Dendritic cell treated with granulocyte-macrophage colony-stimulating factor and Interleukin-4, amounts not matched to agents 40 ng/mL and 50 ng/mL, for 4 days (primary cell): ENCODE data around the gene FBXL7.

Source experiments
- H3K27ac Mint-ChIP-seq: one replicate; pipeline ENCODE4 v1.8.0; 2022; ENCODE audit warnings: mild to moderate bottlenecking, mixed read lengths
- H3K27me3 Mint-ChIP-seq: one replicate; pipeline ENCODE4 v1.8.0; 2022; ENCODE audit warnings: mild to moderate bottlenecking, mixed read lengths
- H3K36me3 Mint-ChIP-seq: one replicate; pipeline ENCODE4 v1.8.0; 2022; ENCODE audit warnings: low read depth, mixed read lengths
- H3K4me1 Mint-ChIP-seq: one replicate; pipeline ENCODE4 v1.8.0; 2022; ENCODE audit warnings: low read depth, mixed read lengths
- H3K4me3 Mint-ChIP-seq: one replicate; pipeline ENCODE4 v1.8.0; 2022; ENCODE audit warnings: mild to moderate bottlenecking, moderate library complexity, mixed read lengths
- H3K9me3 Mint-ChIP-seq: one replicate; pipeline ENCODE4 v1.8.0; 2022; ENCODE audit warnings: mixed read lengths
- intact Hi-C: fragments of 100-400 bp; cut with micrococcal nuclease; formaldehyde crosslinking; loops from one replicate; pipeline ENCODE4 v1.15.0; 2022

The FBXL7 gene

DNA sequence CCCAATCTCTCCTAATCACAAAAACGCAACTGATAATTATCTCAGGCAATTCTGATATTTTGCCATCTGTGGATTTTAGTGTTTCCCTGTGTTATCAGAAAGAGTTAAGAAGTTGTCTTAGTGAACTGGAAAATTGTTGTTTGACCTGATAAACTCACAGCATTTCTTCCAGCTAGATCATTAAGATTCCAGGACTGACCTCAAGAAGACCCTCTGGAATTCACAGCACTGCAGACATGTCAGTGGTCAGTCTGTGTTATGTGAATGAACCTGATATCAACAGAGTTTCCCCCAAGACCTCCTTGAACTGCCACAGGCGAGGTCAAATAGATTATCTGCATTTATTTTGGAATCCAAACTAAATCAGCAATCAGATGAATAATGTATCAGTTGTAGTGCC is 174.7 kb downstream of the FBXL7 start:
- H3K27me3 Mint-ChIP-seq: no peaks in the 10 kb centered on the region
- H3K36me3 Mint-ChIP-seq: no peaks in the 10 kb centered on the region
- no peaks in the 10 kb centered on the region for H3K4me1 Mint-ChIP-seq
- H3K4me3 Mint-ChIP-seq: no peak overlapping the region
- H3K27ac Mint-ChIP-seq: no peak overlapping the region
- intact Hi-C loops: no loop called here
- H3K9me3 Mint-ChIP-seq: peaks cover 33% of the 10 kb centered on the region

DNA sequence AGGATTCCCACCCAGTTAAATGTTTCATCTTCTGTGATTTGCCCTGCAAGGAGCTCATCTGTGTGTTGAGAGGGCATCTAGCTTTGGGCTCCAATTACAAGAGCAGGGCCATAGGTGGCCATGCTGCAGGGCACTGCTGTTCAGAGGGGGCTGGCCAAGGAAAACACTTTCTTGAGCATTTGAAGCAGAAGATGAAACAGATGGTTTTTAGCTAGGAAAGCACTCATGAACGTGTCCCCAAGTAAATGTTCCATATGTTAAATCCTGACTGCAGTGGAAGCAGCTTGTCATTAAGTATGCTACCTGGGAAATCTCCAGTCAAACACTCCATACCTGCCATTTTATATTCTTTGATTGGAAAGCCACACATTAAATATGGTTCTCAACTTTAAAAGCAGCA is 176.6 kb downstream of the FBXL7 start:
- H3K27me3 Mint-ChIP-seq: no peaks in the 10 kb centered on the region
- H3K4me1 Mint-ChIP-seq: no peaks in the 10 kb centered on the region
- H3K4me3 Mint-ChIP-seq: no peak overlapping the region
- H3K9me3 Mint-ChIP-seq: peaks cover 16% of the 10 kb centered on the region
- no peak overlapping the region for H3K27ac Mint-ChIP-seq
- H3K36me3 Mint-ChIP-seq: no peaks in the 10 kb centered on the region
- intact Hi-C loops: no loop called here

DNA sequence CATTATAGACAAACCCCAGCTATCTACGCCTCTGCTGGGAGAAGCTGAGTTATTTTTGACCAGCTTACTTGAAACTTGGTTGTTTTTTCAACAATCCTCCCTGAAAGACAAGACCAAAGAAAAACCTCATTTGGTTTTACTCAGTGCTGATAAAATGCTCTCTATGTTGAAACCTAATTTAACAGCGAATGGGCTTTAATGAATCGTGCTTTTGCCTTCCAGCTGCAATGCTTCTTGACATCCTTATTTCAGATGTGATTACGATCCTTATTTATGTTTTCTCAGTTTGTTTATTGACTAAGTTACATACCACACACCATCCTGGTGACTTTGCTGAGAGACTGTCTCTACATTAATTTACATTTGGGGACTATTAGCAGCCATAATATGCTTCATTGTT is 179.2 kb downstream of the FBXL7 start:
- H3K27me3 Mint-ChIP-seq: no peaks in the 10 kb centered on the region
- intact Hi-C loops: no loop called here
- H3K4me3 Mint-ChIP-seq: no peak overlapping the region
- no peaks in the 10 kb centered on the region for H3K4me1 Mint-ChIP-seq
- H3K27ac Mint-ChIP-seq: no peak overlapping the region
- peaks cover 15% of the 10 kb centered on the region for H3K9me3 Mint-ChIP-seq
- no peaks in the 10 kb centered on the region for H3K36me3 Mint-ChIP-seq

DNA sequence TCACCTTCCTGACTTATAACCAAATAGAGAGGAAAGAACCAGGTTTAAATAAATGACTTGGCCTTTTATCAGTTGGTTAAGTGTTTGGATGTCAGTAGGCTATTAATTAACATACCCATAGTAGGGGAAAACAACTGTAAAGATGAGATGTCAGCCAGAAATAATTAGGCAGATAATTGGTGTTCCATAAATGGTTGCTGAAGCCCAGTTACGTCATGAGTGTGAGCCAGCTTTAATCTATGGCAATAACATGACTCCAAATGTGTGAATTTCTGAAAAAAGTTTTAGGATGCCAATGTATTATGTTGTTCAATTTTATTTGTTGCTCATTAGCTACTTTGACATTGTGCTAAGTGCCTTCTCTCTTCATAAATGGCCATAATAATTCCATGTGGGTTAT is 180.5 kb downstream of the FBXL7 start:
- H3K27ac Mint-ChIP-seq: no peak overlapping the region
- intact Hi-C loops: no loop called here
- H3K4me1 Mint-ChIP-seq: no peaks in the 10 kb centered on the region
- H3K9me3 Mint-ChIP-seq: peaks cover 15% of the 10 kb centered on the region
- no peaks in the 10 kb centered on the region for H3K36me3 Mint-ChIP-seq
- no peak overlapping the region for H3K4me3 Mint-ChIP-seq
- H3K27me3 Mint-ChIP-seq: no peaks in the 10 kb centered on the region

DNA sequence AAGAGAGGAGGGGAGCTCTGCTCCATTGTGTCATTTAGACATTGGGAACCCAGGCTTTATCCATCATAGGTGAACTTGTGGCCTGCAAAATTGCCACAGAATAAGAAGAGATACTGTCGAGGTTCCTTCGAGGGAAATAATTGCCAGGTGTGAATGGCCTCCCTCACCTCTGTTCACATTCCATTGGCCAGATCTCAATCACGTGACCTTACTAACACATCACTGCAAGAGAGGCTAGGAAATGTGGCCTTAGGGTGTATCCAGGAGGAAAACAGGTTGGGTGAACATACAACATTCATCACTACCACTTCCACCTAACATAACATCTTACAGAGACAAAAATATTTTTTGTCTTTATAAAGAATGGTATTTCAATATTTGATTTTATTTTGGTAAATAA is 182.1 kb downstream of the FBXL7 start:
- Mint-ChIP-seq H3K4me1 (no peaks in the 10 kb centered on the region), H3K27ac (no peak overlapping the region), H3K36me3 (no peaks in the 10 kb centered on the region), H3K9me3 (peaks cover 11% of the 10 kb centered on the region), H3K4me3 (no peak overlapping the region), H3K27me3 (no peaks in the 10 kb centered on the region)
- intact Hi-C loops: no loop called here

DNA sequence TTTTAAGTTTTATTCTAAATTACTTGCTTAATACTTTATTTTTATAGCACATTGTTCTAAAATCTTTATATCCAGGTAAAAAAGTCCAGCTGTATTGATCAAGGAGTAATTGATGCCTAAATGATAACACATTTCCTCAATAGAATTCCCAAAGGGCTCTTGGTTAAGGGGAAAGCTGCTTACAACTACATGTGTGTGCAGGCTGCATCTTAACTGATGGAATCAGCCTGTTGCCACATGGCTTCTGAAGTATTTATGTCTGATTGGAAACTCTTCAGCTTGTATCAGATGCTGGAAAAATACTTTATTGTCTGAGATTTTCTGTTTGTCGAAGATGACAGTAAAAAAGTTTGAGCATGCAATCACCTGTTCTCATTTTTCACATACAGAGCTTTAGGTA is 182.6 kb downstream of the FBXL7 start:
- intact Hi-C loops: no loop called here
- H3K4me1 Mint-ChIP-seq: no peaks in the 10 kb centered on the region
- H3K27ac Mint-ChIP-seq: no peak overlapping the region
- no peak overlapping the region for H3K4me3 Mint-ChIP-seq
- no peaks in the 10 kb centered on the region for H3K27me3 Mint-ChIP-seq
- H3K36me3 Mint-ChIP-seq: no peaks in the 10 kb centered on the region
- peaks cover 7% of the 10 kb centered on the region for H3K9me3 Mint-ChIP-seq

DNA sequence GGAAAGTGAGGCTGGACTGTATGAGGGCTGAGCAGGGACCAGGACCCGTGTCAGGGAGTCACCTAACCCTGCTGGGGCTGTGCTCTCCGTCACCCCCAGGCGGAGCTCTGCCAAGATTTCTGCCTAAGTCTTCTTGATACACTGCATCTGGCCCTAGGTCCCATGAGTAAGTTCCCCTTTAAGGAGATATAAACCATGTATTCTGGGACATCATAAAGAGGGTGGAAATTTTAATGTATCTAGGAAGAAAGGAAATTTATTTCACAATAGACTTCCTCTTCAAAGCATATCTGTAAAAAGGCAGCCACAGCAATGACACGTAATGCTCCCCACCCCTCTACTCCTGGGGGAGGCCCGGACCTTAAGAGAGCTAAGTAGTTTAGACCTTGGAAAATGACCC is 183.4 kb downstream of the FBXL7 start:
- intact Hi-C loops: no loop called here

DNA sequence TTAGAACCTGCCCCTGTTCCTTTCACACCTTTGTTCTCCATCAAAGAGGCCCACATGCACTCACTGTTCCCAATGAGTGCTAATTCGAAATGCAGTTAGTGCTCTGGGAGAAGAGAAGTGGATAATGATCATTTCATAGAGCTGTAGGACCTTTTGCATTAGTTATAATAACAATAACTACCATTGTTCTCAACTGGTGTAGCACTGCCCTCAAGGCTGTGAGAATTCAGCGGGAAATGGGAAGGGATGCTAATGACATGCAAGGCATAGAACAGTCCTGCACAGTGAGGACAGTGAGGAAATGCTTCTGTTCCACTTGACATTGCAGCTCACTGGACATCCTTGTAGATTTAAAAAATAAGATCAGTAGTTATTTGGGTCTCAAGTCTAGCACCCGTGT is 187.4 kb downstream of the FBXL7 start:
- H3K9me3 Mint-ChIP-seq: peaks cover 12% of the 10 kb centered on the region
- H3K4me3 Mint-ChIP-seq: no peak overlapping the region
- H3K27ac Mint-ChIP-seq: no peak overlapping the region
- H3K36me3 Mint-ChIP-seq: no peaks in the 10 kb centered on the region
- no peaks in the 10 kb centered on the region for H3K4me1 Mint-ChIP-seq
- intact Hi-C loops: no loop called here
- no peaks in the 10 kb centered on the region for H3K27me3 Mint-ChIP-seq

More for the DNA sequence above, 183.4 kb downstream of the FBXL7 start:
- Mint-ChIP-seq H3K9me3 (no peaks in the 10 kb centered on the region), H3K36me3 (no peaks in the 10 kb centered on the region), H3K27me3 (no peaks in the 10 kb centered on the region), H3K4me1 (no peaks in the 10 kb centered on the region), H3K27ac (no peak overlapping the region), H3K4me3 (no peak overlapping the region)

DNA sequence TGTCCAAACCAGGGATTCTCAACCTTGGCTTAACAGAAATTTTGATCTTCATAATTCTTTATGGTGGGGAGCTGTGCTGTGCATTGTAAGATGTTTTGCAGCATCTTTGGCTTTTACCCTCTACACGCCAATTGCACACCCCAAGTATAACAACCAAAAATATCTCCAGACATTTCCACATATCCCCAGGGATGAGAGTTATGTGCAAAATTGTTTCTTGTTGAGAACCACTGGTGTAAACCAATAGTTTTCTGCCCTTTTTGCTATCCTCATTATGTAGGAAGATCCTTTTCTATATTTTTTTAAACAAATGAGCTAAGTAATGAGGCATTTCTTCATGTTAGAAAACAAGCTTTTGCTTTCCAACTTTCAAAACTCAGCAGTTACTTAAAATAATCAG is 189.9 kb downstream of the FBXL7 start:
- H3K9me3 Mint-ChIP-seq: peaks cover 26% of the 10 kb centered on the region
- H3K36me3 Mint-ChIP-seq: no peaks in the 10 kb centered on the region
- no peak overlapping the region for H3K27ac Mint-ChIP-seq
- H3K4me3 Mint-ChIP-seq: no peak overlapping the region
- no peaks in the 10 kb centered on the region for H3K4me1 Mint-ChIP-seq
- intact Hi-C loops: no loop called here
- H3K27me3 Mint-ChIP-seq: no peaks in the 10 kb centered on the region

DNA sequence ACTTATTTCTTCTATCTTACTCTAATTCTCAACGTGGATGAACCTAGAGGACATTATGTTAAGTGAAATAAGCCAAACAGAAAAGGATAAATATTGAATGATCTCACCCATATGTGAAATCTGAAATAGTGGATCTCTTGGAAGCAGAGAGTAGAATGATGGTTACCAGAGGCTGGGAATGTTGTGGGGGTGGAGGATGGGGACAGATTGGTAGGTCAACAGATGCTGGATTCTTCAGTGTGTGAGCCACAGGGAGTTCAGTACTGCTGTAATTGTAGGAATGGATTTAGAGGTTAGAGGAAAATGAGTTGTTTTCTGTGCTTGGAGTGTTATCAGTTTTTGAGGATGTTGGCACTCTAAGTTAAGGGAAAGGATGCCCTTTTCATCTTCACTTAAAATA is 190.6 kb downstream of the FBXL7 start:
- Mint-ChIP-seq H3K27me3 (no peaks in the 10 kb centered on the region), H3K9me3 (peaks cover 26% of the 10 kb centered on the region), H3K4me1 (no peaks in the 10 kb centered on the region), H3K27ac (no peak overlapping the region), H3K4me3 (no peak overlapping the region), H3K36me3 (no peaks in the 10 kb centered on the region)
- intact Hi-C loops: no loop called here

DNA sequence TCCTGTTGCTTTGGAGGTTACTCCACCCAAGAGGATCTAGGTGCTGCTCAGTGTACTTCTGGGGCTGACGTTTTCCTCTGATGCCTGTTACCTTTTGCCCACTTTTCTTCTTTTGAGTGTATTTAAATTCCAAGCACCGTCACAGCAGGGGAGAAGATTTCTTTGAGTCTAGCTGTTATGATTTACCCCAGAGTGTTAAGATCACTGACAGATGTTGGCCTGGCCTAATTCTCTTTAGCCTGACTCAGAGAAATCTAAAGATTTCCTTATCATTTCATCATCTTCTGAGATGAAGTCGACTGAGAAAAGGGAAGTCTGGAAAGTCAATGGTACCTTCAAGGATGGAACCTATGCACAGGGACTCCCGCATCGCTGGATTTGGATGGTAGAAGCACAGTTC is 191.5 kb downstream of the FBXL7 start:
- Mint-ChIP-seq H3K27ac (no peak overlapping the region), H3K36me3 (no peaks in the 10 kb centered on the region), H3K4me1 (no peaks in the 10 kb centered on the region), H3K4me3 (no peak overlapping the region), H3K9me3 (peaks cover 28% of the 10 kb centered on the region), H3K27me3 (no peaks in the 10 kb centered on the region)
- intact Hi-C loops: no loop called here

DNA sequence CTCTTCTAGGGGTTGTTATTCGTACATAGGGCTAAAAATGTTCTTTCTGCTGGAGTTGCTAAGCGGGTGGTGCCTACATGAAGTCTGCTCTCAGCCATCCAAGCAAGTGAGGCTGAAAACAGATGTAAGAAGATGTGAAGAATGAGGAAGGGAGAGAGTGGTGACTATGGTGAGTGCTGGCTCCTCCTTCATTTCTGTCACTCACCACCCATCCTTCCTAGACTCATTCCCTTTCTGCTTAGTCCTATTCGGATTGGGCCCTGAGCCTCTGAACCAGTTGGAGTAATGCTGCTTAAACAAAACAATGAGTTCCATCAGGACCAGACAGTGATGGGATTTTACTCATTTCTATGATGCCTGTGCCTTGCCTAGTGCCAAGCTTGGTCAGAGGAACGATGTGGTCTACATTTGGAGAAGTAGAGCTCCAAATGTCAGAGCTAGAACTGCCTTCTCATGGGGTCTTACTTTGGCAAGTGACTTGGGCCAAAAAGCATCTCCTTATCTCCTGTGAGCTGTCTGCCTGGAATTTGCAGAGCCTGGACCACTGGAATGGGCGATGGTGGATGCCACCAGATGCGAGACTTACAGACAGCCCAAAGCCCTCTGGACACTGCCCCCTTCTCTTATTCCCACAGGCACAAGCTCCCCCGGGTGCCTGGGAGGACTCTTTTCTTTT is 192.9 kb downstream of the FBXL7 start:
- intact Hi-C loops: no loop called here

DNA sequence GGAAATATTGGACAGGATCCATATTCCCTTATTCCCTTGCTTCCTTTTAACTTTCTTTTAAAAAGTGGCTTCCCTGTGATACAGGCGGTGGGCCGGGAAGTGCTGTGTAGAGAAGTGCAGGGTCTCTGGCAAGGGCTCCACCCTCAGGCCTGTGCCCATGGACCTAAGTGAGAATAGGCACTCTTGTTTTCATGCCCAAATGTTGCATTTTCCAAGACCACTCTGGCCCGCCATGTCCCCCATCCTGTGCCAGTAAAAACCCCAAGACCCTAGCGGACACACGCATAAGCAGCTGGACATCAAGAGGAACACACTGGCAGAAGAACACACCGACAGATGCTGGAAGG is 193.4 kb downstream of the FBXL7 start:
- intact Hi-C loops: no loop called here
- Mint-ChIP-seq H3K27ac (no peak overlapping the region), H3K36me3 (no peaks in the 10 kb centered on the region), H3K27me3 (no peaks in the 10 kb centered on the region), H3K4me3 (no peak overlapping the region), H3K9me3 (peaks cover 45% of the 10 kb centered on the region), H3K4me1 (no peaks in the 10 kb centered on the region)

More for the DNA sequence above, 192.9 kb downstream of the FBXL7 start:
- H3K4me3 Mint-ChIP-seq: no peak overlapping the region
- H3K9me3 Mint-ChIP-seq: peaks cover 41% of the 10 kb centered on the region
- H3K4me1 Mint-ChIP-seq: no peaks in the 10 kb centered on the region
- H3K27me3 Mint-ChIP-seq: no peaks in the 10 kb centered on the region
- H3K27ac Mint-ChIP-seq: no peak overlapping the region
- H3K36me3 Mint-ChIP-seq: no peaks in the 10 kb centered on the region

DNA sequence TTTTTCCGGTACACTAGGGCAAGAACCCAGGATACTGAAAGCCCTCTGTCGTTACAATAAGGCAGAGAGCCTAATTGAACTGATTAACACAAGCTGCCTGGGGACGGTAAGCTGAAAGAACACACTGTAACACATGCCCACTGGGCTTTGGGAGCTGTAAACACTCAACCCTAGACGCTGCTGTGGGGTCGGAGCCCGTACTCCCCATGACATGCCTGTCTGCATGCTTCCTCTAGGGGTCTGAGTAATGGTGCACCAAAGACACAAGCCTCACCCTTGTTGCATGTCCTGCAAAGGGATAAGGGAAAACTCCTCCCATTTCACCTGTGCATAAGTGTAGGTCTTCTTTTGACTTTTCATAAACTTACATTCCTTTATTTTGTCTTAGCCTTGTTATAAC is 194.0 kb downstream of the FBXL7 start:
- intact Hi-C loops: no loop called here
- Mint-ChIP-seq H3K36me3 (no peaks in the 10 kb centered on the region), H3K4me3 (no peak overlapping the region), H3K27ac (no peak overlapping the region), H3K27me3 (no peaks in the 10 kb centered on the region), H3K4me1 (no peaks in the 10 kb centered on the region), H3K9me3 (peaks cover 50% of the 10 kb centered on the region)

DNA sequence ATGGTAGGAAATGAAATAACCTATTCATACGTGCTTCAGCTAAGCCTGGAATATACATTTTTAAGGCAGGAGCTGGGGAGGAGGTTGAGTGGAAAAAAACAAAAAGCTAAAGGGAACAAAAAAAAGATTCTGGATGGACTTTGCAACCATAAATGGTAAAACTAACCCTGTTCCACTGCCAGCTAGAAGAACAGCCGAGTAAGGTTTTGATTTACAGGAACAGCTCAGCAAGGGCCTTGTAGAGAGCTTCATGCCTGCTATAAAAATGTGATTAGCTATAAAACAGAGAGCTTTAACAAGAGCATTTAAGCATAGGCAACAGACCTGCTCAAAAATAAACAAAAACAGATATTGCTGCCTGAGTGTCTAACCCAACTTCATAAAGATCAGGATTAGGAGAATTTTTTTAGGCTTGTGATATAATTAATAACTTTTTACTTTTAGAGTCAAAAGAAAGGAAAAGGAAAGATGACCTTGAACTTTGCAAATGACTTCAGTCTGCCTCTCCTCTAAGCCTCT is 194.8 kb downstream of the FBXL7 start:
- no peaks in the 10 kb centered on the region for H3K27me3 Mint-ChIP-seq
- no peaks in the 10 kb centered on the region for H3K4me1 Mint-ChIP-seq
- H3K4me3 Mint-ChIP-seq: no peak overlapping the region
- H3K27ac Mint-ChIP-seq: no peak overlapping the region
- no peaks in the 10 kb centered on the region for H3K36me3 Mint-ChIP-seq
- H3K9me3 Mint-ChIP-seq: peaks cover 58% of the 10 kb centered on the region
- intact Hi-C loops: no loop called here
